ENCODE measurements around the gene TGFBR1.

The TGFBR1 gene

DNA sequence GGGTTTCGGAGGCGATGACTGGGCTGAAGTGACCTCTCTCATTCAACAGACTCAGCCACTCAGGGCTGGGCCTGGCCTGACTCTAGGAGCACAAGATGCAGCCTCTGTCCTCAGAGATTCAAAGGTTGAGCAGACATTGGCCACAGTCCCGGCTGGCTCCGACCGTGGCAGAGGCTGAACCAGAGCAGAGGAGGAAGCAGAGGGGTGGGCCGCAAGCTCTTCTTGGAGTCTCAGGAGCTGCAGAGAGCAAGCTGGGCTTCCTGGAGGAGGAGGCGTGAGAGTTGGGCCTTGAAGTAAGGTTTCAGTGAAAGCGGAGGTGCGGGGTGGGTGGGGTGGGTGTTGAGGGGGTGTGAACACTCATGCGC is 79.2 kb downstream of the TGFBR1 start:
- TF ChIP-seq, protein P1, sequence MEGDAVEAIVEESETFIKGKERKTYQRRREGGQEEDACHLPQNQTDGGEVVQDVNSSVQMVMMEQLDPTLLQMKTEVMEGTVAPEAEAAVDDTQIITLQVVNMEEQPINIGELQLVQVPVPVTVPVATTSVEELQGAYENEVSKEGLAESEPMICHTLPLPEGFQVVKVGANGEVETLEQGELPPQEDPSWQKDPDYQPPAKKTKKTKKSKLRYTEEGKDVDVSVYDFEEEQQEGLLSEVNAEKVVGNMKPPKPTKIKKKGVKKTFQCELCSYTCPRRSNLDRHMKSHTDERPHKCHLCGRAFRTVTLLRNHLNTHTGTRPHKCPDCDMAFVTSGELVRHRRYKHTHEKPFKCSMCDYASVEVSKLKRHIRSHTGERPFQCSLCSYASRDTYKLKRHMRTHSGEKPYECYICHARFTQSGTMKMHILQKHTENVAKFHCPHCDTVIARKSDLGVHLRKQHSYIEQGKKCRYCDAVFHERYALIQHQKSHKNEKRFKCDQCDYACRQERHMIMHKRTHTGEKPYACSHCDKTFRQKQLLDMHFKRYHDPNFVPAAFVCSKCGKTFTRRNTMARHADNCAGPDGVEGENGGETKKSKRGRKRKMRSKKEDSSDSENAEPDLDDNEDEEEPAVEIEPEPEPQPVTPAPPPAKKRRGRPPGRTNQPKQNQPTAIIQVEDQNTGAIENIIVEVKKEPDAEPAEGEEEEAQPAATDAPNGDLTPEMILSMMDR (IDR thresholded peaks at IDR 0.05): no peak

DNA sequence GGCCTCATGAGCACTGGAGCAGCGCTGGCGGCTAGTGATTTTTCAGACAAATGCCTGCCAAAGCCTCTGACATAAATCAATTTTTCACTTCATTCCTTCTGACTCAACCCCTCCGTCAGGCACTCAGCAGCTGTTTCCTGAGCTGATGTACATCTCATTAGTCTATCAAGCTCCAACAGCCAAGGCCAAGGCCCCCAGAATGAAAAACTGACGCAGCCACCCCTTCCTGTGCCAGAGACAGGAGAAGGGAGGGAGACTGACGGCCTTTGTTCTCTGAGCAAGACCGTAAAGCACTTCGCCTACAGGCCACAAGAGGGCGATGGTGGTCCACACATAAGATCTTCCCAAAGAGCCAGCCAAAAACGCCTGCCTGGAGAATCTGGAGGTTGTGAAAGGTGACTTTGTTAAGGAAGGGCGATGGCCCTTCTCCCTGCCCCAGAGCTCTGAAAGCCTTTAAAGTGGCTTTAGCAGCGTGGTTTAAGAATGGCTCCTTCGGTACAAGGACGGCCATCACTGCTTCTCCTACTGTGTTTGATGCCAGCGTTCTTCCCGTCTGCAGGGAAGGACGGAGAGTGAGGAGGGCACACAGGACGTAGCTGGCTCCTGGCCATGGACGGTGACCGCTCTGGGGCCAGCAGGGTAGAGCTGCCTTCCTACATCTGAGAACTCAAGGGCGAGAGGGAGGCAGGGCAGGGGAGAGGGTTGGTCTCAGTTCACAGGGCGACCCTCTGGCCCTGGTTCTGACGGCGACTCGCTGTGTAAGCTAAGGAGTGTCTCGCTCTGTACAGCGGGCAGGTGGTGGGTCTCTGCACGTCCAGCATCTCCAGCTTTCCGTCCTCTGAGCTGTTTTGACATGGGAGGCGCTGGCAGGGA is 79.8 kb downstream of the TGFBR1 start:
- TF ChIP-seq, protein P1 (IDR thresholded peaks at IDR 0.05): peak; percentile 85

DNA sequence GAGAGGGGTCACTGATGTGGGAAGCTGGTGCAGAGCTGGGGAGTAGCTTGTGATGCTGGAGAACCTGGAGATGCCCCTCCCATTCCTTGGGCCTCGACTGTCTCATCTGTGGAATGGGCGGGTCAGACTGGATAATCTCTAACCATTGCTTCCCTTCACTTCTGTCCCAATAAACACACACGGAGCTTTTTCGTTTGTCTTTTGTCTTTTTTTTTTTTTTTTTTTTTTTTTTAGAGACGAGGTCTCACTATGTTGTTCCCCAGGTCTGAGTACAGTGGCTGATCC is 80.4 kb downstream of the TGFBR1 start:
- TF ChIP-seq, protein P1 (IDR thresholded peaks at IDR 0.05): no peak

DNA sequence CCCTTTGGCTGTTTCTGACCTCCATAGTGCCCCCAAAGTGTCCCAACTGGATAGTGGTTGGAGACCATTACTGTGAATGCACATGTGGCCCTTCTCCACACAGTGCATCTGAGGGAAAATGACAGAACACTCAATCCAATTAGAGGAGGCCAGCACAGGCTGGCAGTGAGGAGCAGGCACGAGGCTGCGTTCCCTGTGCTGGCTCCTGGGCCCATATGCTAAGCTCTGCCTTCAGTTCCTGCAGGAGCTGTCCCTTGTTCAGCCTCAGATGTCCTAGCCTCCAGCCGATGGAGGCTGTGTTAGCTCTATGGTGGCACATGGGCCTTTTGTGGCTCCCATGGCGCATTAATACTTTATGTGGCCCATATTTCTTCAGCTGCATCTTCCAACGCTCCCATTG is 81.0 kb downstream of the TGFBR1 start:
- TF ChIP-seq, protein P1 (IDR thresholded peaks at IDR 0.05): no peak

DNA sequence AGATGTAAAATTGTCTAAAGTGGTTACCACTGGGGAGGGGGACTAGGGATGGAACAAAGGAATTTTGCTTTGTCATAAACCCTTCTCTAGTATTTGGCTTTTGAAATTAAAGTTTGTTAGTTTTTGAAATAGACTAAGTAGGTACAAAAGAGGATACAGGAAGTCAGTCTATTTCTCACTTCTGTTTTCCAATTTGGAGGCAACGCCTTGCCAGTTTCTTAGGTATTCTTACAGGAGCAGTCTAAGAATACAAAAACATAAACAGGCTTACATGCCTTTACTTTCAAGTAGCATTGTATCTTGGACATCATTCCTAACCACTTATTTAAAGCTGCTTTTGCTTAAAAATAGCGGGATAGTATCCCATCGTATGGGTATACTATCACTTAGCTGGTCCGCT is 82.4 kb downstream of the TGFBR1 start:
- TF ChIP-seq, protein P1 (IDR thresholded peaks at IDR 0.05): no peak

DNA sequence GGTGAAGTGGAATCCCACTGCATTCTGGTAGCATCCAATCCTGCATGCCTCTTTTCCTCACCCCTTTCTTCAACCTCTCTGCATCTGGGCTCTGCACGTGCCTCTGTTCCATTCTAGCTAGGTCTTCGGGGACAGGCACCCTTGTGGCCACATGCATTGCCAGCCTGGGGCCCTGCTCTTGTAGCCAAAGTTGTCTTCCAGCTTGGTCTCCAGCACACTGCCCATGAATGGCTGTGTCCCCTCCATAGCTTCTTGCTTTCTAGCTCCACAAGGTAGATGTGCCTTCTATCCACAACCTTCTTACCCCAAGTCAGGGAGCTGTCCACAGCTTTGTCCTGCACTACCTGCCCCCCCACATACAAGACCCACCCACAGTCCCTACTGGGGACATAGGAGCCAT is 84.3 kb downstream of the TGFBR1 start:
- TF ChIP-seq, protein P1 (IDR thresholded peaks at IDR 0.05): no peak

DNA sequence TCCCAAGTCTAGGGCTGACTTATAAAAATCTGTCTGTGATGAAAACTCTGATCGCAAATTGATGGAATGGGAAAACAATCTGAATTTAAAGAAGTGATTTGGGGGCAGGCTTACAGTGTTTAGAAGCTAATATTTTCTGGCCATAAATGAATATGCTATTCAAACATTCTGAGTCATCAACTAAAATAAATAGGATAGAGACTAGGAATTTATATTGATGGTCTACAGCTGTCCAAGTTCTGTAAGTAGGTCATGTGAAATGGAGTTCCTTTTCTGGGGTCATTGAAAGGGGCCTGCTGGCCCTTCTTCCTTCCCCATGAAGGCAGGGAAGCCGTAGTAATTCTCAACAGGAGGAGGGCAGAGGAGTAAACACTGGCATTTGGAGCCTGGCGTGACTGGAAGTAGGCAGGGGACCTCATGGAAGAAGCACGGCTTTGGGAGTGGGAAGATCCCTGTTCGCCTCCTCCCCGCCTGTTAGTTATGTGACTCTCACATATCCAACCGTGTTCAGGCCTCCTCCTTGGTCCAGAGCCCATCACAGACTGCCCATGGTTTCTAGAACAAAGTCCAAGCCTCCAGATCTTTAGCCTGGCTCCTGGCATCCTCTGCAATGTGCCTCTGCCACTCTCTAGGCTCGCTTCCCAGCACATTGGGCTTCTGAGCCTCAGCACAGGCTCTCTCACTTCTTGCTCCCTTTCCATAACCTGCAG is 85.1 kb downstream of the TGFBR1 start:
- TF ChIP-seq, protein P1 (IDR thresholded peaks at IDR 0.05): no peak
